GM18867 (cell line): Measurements from ENCODE around the gene IPPK.

Experiments used
- ATAC-seq: cut with Tn5 transposase; IDR thresholded peaks from one replicate; pipeline ENCODE4 v1.9.1; 2021; ENCODE audit warnings: mild to moderate bottlenecking, moderate library complexity; ENCODE audit not compliant: unreplicated experiment

The IPPK gene

DNA sequence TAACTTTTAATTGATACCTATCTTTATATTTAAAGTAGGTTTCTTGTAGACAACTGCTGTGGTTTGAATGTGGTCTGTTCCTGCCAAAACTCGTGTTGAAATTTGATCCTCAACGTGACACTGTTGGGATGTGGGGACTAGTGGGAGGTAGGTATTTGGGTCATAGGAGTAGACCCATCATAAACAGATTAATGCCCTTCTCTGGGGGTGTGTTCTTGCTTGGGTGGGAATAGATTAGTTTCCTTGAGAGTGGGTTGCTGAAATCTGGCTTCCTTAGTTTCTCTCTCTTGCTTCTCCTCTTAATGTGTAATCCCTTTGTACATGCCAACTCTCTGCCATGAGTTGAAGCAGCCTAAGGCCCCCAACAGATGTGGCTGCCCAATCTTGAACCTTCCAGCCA, 34.6 kb upstream of the IPPK start:
- ATAC-seq = no peak

DNA sequence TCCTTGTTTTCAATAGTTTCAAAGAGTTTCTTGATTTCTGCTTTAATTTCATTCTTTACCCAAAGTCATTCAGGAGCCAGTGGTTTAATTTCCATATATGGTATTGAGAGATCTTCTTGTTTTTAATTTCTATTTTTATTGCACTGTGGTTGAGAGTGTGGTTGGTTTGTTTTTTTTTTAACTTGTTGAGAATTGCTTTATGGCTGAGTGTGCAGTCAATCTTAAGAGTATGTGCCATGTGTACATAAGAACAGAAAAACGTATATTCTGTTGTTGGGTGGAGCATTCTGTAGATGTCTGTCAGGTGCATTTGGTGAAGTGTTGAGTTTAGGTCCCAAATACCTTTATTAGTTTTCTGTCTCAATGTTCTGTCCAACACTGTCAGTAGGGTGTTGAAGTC, 26.7 kb upstream of the IPPK start:
- no peak for ATAC-seq

DNA sequence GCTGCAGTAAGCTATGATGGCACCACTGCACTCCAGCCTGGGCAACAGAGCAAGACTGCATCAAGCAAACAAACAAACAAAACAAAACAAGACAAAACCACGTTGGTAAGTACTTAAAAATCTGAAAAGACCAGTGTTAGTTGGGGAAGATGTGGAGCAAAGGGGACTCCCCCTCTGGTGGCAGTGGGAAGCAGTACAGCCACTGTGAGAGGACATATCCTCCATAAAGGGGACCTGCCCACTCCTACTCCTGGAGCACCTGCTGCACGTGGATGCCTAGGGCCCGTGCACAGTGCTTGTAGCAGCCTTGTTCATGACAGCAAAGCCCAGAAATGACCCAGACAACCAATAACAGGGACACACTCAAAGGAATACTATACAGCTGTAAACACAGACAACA, 17.0 kb upstream of the IPPK start:
- ATAC-seq = no peak

DNA sequence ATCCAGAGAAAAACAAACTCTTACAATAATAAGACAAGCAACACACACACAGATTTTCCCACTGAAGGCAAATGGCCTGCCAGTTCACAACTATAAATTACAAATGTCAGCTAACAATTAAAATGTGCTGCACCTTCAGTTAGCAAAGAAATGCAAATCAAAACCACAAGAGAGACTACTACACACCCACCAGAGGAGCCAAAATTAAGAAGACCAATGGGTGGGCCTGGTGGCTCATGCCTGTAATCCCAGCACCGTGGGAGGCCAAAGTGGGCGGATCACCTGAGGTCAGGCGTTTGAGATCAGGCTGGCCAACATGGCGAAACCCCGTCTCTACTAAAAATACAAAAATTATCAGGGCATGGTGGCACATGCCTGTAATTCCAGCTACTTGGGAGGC, 15.1 kb upstream of the IPPK start:
- no peak for ATAC-seq

DNA sequence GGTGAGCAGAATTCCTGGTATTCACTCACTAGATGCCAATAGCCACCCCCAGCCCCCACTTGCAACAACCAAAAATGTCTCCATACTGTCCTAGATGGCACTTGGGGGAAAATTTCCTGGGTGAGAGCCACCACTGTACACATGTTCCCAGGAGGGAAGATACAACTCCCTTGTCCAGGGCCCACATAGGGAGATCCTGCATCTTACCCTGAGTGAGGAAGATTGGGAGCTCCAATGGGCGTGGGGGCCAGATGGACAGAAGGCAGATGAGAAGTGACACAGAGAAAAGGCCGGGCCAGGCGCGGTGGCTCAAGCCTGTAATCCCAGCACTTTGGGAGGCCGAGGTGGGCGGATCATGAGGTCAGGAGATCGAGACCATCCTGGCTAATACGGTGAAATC, 12.3 kb upstream of the IPPK start:
- ATAC-seq = no peak

DNA sequence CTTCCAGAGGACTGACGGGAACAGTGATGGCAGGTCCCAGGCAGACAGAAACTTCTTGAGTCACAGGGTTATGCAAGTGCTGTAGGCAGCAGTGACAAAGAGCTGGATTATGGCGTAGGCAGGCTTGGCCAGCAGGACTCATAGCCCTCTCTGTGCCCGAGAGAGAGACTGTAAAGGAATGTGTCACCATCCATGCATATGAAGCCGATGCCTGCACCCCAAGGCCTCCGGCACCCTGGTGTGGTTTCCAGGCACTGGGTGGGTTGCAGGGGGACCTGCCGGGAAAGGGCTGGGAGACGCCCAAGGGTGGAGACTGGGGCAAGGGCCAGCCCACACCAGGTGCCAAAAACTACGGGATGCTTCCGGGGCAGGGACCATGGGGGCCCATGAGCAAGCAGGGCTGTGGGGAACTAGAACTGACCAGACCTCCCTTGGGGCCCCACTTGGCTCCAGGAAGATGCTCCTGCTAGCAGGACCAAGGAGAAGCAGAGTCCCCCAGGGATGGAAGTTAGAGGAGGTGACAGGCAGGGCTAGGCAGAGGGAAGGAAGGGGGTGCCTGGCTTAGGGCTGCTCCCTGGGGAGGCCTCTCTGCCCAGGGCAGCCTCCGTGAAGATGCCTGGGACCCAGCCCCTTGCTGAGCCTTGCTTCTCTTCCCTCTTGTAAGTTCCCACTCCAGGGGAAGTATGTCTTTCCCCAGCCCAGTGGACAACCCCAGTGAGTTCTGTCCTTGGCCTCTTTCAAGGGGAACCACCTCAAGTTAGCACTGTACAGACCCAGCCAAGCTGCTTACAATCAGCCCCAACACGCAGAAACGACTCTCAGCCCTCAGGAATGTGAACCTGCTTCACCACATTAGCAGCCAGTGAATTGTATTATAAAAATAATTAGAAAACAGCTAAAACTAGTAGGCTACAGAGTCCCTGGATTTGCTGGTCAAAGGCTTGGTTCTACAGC, 10.5 kb upstream of the IPPK start:
- no peak for ATAC-seq

DNA sequence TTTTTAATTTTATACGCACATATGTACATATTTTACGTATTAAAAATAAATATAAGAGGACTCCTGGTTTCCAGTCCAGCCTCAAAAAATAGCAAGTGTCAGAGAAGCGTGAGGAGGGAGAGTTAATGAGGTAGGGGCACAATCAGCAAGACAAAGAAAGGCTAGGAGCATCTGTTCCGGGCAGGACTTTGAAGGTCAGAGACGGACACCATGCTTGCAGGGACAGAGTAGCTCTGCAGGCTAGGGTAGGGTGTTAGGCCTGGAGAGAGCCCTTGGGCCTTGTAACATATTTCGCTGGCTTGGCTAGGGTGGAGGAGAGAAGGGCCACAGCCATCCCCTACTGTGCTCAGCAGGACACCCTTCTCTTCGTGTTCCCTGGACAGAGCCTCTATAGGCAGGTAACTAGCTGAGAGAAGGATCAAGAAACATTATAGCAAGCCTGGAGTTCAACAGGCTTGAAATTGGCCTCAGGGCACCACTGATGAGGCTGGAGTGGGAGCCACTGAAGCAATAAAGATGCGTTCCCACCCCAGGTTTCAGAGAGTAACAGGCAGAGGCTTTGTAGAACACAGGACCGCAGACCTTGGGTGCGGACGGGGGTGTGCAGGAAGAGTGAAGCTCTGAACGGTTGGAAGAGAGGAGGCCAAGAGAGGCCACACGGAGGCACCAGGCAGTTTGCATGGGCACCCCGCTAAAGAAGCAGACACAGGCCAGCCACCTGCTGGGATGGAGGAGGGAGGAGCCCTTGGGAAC, 9.7 kb upstream of the IPPK start:
- ATAC-seq = no peak

DNA sequence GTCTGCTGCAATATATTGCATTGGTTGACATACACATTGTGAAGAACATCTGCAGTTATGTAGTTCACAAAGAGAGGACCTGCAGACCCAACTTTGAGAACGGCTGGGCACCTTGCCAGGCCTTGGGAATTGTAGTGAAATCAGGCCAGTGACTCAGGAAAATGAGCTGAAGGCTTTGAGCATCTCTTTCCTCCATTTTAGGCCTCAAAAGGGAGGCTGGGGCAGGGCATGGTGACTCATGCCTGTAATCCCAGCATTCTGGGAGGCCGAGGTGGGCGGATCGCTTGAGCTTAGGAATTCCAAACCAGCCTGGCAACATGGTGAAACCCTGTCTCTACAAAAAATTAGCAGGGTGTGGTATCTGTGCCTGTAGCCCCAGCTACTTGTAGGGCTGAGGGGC, 1.4 kb upstream of the IPPK start:
- ATAC-seq = no peak

DNA sequence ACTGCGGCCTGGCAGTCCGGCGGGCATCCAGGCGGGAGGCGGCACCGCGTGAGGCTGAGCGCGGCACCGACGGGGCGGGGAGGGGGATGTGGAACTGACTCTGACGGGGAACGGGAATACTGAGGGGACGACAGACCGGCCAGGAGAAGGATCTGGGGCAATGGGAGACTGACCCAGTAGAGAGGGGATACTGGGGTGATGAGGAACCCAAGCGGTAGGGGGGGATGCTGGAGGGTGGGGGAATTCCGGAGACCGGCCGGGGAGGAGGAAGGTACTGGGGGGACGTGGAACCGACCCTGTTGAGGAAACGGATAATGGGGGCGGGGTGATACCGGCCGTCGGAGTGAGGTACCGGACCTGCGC, 423 bp downstream of the IPPK start:
- no peak for ATAC-seq

DNA sequence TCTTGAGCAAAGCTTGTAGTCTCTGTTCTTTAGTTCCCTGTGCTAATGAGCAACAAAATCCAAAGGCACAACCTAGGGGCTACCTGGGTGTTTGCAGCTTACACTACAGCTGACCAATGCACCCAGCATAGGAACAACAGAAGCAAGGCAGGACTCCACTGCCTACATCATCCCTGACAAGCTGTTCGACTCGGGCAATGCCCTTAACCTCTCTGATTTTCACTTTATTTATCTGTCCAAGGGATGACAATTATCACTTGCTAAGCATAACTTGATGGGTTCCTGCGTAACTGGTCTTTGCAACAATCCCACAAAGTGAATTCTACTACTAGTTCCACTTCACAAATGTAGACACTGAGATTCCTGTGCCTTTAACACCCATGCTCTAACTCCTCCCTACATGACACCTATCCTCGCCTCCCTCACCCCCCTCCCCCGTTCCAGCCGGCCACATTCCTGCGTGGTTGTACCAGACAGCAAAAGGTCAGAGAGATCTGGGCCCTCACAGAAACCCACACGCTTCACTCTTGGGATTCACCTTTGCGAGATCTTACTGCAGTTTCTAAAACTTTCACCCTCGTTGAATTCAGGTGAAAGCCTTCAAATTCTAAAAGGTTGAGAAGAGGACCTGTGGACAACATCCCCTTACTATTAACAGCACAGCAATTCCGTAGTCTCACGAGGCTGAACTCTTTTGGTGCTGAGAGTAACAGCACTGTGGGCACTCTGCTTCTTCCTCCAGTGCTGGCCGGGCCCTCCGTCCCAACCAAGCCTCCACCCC, 995 bp downstream of the IPPK start:
- ATAC-seq = peak; percentile 13

DNA sequence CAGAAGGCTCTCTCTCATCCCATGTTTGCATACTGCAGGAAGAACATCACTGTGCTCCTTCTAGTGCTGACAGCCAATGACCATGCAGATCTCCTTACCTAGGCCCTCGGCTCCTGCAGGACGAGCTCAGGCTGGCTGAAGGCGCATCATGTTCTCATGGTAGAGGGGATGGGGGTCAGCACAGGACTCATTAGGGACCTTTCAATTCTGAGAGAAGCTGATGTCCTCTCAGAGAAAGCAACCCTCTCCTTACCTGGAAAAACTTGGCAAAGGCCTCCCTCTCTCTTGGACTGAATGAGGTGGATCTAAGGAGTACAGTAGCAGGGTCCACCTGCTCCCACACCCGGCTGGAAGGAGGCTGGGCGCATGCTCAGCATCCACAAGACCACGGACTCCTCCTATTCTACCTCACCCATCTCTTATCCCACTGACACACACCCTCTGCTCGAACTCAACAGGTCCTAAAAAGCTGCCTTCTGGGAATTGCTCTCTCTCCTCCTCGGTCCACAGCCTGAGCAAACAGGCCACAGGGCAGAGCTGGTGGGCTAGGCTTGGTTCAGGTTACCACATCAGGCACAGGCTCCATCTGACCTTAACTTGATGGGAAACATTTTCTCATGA, 2.9 kb downstream of the IPPK start:
- no peak for ATAC-seq

DNA sequence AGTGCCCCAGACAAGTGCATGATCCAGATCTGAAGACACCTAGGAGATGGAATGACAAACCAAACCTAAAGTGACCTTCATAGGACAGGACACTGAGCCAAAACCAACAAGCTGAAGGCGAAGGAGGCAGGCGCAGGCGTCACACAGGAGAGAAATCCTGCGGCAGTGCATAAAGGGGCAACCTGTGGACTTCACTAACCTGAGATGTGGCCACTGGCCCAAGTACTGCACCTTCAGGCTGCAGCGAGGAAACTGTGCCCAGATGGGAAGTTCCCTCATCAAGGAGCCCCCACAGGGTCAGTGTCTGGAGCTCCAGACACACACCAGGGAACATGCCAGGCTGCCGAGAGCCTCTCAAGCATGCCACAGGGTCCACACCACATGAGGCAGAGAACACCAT, 3.7 kb downstream of the IPPK start:
- no peak for ATAC-seq

DNA sequence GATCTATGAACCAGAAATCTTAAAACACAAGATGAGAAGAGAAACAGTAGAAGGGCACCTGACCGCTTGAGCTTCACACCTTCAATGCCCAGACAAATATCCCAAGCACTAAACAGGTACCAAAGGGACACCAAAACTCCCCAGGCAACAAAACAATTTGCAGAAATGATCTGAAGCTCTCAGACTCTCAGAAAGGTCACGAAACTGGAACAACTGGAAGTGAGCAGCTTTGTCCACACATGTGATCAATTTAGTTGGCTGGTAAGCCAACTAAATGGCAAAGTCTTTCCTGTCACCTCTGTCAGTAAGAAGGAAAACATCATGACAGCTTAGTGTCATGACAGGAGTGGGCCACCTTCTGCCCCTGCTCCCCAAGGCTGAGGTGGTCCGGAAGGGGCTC, 4.1 kb downstream of the IPPK start:
- ATAC-seq = no peak

DNA sequence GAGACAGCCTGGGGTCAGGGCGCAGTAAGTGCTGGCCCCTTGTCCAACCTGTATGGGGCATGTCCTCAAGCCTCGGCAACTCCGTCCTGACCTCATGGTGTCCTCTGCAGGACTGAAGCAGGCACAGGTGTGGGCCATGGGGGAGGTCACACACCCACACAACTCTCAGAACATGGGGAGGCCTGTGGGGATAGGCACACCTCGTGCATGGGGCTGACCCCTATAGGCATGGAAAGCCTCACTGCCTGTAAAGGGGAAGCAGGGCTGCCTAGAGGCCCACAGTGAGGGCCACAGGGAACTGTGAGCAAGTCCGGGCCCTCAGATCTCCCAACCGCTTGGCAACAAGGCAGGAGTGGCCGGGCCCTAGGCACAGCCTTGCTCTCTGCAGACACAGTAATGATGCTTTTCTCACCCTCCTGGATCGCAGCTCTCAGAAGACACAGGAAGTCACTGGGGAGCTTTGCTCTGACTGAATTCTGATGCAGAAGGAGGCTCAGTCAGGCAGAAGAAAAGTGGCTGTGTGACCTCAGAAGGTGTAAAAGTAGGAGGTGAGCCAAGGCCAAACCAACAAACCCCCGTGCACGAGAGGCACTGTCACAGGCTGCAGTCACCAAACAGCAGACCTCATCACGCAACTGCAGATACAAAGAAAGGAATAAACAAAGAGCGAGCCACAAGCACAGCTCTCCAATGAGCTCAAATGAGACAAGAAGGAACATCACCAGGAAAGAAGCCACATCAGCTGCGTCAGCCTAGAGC, 5.4 kb downstream of the IPPK start:
- no peak for ATAC-seq

DNA sequence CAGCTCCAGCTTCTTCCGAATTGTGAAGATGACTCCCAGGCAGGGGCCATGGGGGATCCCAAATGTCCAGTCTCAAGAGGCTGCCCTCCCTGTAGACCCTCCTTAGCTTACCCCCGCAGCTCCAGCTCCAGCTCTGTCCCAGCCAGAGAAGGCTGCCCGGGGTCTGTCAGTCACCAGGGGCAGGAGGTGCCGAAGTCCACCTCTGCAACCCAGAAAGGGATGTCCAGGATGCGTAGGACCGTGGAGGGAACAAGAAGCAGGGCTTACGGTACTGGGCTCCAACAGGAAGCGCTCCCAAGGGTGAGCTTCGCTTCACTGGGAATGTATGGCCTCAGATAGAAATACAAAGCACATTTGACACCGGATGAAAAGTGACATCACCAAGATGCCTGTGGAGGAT, 6.0 kb downstream of the IPPK start:
- ATAC-seq = no peak

DNA sequence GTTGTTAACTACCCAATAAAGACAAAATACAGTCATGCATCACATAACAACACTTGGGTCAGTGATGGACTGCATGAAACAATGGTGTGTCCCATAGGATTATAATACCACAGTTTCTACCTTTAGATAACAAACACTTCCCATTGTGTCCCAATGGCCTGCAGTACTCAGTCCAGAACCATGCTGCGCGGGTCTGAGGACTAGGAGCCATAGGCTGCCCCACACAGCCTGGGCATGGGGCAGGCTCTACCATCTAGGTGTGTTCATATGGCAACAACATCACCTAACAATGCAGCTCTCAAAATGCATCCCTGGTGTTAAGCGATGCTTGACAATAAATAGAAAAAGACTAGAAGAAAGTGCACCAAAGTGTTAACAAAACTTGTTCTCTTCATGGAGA, 6.8 kb downstream of the IPPK start:
- no peak for ATAC-seq

DNA sequence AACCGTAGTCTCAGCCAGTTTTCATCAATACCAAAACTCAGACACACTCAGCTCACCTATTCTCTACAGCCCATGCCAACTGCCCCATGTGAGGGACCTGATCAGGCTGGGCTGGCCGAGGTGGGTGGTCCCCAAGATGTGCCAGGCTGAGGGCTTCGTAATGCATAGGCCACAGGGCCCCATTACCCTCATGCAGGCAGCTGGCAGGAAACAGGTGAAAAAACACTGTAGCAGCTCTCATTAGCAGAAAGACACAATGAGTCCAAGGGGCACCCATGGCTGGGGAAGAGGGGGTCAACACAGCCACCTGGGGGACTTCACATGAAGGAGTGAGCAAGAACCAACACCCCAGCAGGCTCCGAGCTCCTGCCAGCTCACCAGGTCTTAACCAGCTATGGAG, 8.2 kb downstream of the IPPK start:
- no peak for ATAC-seq

DNA sequence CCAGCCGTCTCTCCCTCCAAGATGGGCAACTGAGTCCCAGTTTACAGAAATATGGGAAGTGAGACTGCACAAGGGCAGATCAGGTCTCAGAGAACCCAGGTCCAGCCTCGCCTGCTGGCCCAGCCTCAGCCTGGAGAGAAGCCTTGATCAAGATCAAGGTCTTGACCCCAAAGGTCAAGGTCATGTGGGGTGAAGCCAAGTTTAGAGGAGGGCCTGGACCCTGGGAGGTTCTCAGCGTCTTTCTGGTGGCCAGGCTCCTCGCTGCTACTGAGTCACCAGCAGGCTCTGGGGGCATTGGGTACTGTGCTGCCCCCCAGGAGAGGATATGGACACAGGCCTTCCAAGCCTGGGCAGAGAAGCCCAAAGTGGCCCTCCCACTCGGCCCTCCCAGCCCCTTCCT, 8.8 kb downstream of the IPPK start:
- no peak for ATAC-seq

DNA sequence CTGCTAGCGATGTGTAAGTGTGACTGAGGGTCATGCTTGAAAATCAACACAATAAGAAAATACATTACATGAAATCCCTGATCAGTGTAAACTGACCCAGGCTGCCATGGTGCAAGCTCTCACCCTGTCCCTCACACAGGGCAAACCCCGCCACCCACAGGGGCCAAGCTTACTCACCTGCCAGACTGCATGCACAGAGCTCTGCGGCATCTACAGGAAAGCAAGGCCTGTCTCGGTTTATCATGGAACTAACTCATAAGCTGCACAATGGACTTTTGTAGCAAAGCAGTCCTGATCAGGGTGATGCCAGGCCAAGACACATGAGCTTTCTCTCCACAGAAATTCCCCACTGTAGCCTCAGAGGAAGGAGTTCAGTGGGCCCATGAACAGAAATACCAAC, 9.7 kb downstream of the IPPK start:
- no peak for ATAC-seq

DNA sequence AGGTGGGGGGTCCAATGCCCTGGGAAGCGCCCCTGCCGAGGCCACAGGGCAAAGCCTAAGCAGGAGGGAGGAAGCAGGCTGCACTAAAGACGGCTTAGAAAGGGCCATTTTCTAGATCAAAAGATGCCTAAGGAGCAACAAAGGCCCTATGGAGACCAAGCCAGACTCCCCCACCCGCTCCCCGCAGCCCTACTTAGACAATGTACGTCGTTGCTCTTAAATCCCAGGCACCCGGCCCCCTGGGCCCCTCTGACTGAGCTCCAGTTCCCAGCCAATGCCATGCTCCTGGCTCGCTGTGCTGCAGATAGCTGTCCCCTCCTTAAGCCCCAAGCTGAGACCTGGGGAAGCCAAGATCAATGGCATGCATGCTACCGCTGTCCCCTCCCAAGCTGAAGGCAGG, 10.3 kb downstream of the IPPK start:
- ATAC-seq = no peak
